Lung (tissue), 12 donors: ENCODE results near the gene OSM. TPM values are rescaled to one million over a fixed set of nuclear protein-coding genes. Genes with fewer than 3 reads are reported as not detected.

Experiments used
- ATAC-seq: fragments of 200-7000 bp; cut with Tn5 transposase; one replicate; pipeline ENCODE4 v1.9.1; 2020; ENCODE audit warnings: moderate number of reproducible peaks; ENCODE audit not compliant: insufficient read depth, low FRiP score
- DNase-seq, 3 donors: peaks; one replicate each; pipeline ENCODE4 v3.0.0-alpha.2; 2013 to 2017
- H3K27ac ChIP-seq, 2 donors: one replicate each; pipeline ENCODE4 v1.5.1; 2013; ENCODE audit warnings: mild to moderate bottlenecking in 2 of 2, moderate library complexity in 2 of 2, control low read depth in 1 of 2, inconsistent platforms in 1 of 2, low read depth in 1 of 2, low read length in 1 of 2
- H3K27me3 ChIP-seq, 3 donors: one replicate each; pipeline ENCODE4 v1.5.1; 2013; ENCODE audit warnings: low read length in 2 of 3; ENCODE audit not compliant: control insufficient read depth in 3 of 3, insufficient read depth in 3 of 3
- H3K36me3 ChIP-seq, 4 donors: one replicate each; pipeline ENCODE4 v1.5.1; 2013; ENCODE audit warnings: low read length in 4 of 4, mild to moderate bottlenecking in 1 of 4, moderate library complexity in 1 of 4; ENCODE audit not compliant: control insufficient read depth in 4 of 4, insufficient read depth in 4 of 4
- H3K4me1 ChIP-seq, 5 donors: one replicate each; pipeline ENCODE4 v1.5.1; 2013; ENCODE audit warnings: low read length in 5 of 5, mild to moderate bottlenecking in 2 of 5, moderate library complexity in 1 of 5; ENCODE audit not compliant: control insufficient read depth in 5 of 5, insufficient read depth in 5 of 5
- H3K4me3 ChIP-seq: one replicate; pipeline ENCODE4 v1.5.1; 2013; ENCODE audit warnings: mild to moderate bottlenecking, control low read depth, moderate library complexity
- H3K9ac ChIP-seq, 2 donors: one replicate each; pipeline ENCODE4 v1.5.1; 2013; ENCODE audit warnings: low read length in 2 of 2, control low read depth in 1 of 2; ENCODE audit not compliant: insufficient read depth in 1 of 2
- H3K9me3 ChIP-seq, 4 donors: one replicate each; pipeline ENCODE4 v1.5.1; 2013; ENCODE audit warnings: low read length in 3 of 4, mild to moderate bottlenecking in 1 of 4, moderate library complexity in 1 of 4; ENCODE audit not compliant: control insufficient read depth in 4 of 4, insufficient read depth in 3 of 4
- WGBS, 2 donors: extraction: QIAGEN DNeasy Blood & Tissue Kit; methylation state at CpG; one replicate each; pipeline ENCODE4 v1.1.7; 2013; 5-methylcytosine and 5-hydroxymethylcytosine counted together
- polyA plus RNA-seq, 2 donors: library from polyadenylated mRNA; stranded (reverse); fragments of 200-250 nt; gene quantifications; one replicate each; pipeline ENCODE4 v1.2.1, GENCODE V29; 2013
- total RNA-seq, 2 donors: library from RNA; depleted of rRNA in 1 of 2; stranded (reverse); fragments of >200 nt in 1 of 2; gene quantifications; one replicate each; pipeline ENCODE4 v1.2.1, GENCODE V29; 2014 to 2021
- TF ChIP-seq, protein P1 (sequence below): IDR thresholded peaks from 2 replicates; pipeline ENCODE4 v1.5.1; 2012; ENCODE audit warnings: mild to moderate bottlenecking; ENCODE audit errors: control extremely low read depth, extremely low read depth
- donor health status: control.
- donor health status: control.
- donor health status: Bipolar disorder and iron deficiency.
- donor health status: healthy.
- donor health status: DM: yes; HTN: yes; CAD: no.

The OSM gene
- total and polyA plus RNA-seq, 4 donors: 0.57 to 33.2 (median 2.5) TPM

DNA sequence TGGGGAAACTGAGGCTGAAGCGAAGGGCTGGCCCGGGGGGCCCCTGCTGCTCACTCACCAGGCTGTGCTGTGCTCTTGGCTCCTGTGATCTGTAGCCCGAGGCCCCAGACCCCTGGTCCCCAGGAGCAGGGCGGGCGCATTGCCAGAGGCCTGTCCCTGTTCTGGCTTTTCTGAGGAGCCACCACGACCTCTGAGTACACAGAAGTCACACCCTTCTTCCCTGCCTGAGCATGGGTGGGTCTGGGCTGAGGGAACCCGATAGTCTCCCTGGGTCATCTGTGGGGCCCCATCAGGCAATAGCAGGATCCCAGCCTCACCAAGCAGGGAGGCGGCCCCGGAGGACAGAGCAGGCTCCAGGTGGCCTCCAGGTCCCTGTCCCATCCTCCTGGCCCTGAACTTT is 17.5 kb upstream of the OSM start:
- H3K4me3 ChIP-seq: no peak overlapping the region
- H3K36me3 ChIP-seq: peaks cover 0 to 17% (median 8%) of the 10 kb centered on the region in 4 donors
- H3K9me3 ChIP-seq: no peaks in the 10 kb centered on the region
- no peak for ATAC-seq
- DNase-seq: no peak
- 86 to 89% methylated on average over 9 of the region's 9 CpGs for WGBS, 2 donors
- TF ChIP-seq, protein P1, sequence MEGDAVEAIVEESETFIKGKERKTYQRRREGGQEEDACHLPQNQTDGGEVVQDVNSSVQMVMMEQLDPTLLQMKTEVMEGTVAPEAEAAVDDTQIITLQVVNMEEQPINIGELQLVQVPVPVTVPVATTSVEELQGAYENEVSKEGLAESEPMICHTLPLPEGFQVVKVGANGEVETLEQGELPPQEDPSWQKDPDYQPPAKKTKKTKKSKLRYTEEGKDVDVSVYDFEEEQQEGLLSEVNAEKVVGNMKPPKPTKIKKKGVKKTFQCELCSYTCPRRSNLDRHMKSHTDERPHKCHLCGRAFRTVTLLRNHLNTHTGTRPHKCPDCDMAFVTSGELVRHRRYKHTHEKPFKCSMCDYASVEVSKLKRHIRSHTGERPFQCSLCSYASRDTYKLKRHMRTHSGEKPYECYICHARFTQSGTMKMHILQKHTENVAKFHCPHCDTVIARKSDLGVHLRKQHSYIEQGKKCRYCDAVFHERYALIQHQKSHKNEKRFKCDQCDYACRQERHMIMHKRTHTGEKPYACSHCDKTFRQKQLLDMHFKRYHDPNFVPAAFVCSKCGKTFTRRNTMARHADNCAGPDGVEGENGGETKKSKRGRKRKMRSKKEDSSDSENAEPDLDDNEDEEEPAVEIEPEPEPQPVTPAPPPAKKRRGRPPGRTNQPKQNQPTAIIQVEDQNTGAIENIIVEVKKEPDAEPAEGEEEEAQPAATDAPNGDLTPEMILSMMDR: no peak
- H3K9ac ChIP-seq: no peak overlapping the region
- no peaks in the 10 kb centered on the region for H3K27me3 ChIP-seq
- H3K27ac ChIP-seq: no peak overlapping the region
- H3K4me1 ChIP-seq: peaks cover 0 to 16% (median 5%) of the 10 kb centered on the region in 5 donors

DNA sequence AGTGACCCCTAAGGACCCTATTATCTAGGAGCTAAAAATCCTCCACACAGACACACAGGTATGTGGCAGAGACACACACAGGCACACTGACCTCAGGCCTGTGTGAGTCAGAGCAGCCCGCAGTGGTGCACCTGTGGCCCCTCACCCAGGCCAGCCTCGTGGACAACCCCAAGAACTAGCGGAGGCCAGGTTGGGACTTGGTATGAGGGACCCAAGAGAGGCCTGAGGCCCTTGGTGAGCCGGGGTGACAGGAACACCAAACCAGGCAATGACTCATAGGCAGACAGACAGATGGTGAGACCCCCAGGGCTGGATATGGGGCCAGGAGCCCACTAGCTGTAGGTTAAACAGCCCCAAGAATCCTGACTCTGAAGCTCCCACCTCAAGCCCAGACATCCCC is 16.7 kb upstream of the OSM start:
- H3K36me3 ChIP-seq: peaks cover 0 to 17% (median 8%) of the 10 kb centered on the region in 4 donors
- no peaks in the 10 kb centered on the region for H3K9me3 ChIP-seq
- WGBS, 2 donors: 81 to 87% methylated on average over 4 of the region's 4 CpGs
- peaks cover 0 to 9% (median 3%) of the 10 kb centered on the region in 5 donors for H3K4me1 ChIP-seq
- H3K27me3 ChIP-seq: no peaks in the 10 kb centered on the region
- DNase-seq: no peak
- no peak overlapping the region for H3K9ac ChIP-seq
- ATAC-seq: no peak
- H3K4me3 ChIP-seq: no peak overlapping the region
- TF ChIP-seq, protein P1: no peak
- H3K27ac ChIP-seq: no peak overlapping the region

DNA sequence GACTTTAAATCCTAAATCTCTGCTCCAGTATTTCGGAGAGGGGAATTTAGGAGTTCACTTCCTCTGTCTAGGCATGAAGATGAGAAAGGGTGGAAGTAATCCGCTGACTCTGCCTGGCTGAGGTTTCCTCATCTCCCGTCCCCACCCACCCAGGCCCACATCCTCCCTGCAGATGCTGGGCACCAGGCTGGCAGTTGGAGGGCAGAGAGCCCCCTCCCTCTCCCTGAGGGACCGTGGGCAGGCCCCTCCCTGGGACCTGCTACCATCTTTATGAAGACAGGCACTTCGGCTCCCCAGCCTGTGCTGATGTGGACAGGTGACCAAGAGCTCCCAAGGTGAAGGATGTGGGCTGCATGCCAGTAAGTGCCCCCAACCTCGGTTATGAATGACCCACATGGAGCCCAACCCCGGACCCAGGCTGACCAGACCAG is 16.0 kb upstream of the OSM start:
- WGBS, 2 donors: 21 to 55% methylated on average over 7 of the region's 7 CpGs
- H3K9ac ChIP-seq: no peak overlapping the region
- H3K36me3 ChIP-seq: peaks cover 0 to 17% (median 8%) of the 10 kb centered on the region in 4 donors
- H3K27ac ChIP-seq: no peak overlapping the region
- no peak for ATAC-seq
- no peaks in the 10 kb centered on the region for H3K9me3 ChIP-seq
- H3K4me3 ChIP-seq: no peak overlapping the region
- H3K4me1 ChIP-seq: peaks cover 0 to 7% (median 0%) of the 10 kb centered on the region in 5 donors
- TF ChIP-seq, protein P1: no peak
- DNase-seq: no peak
- H3K27me3 ChIP-seq: no peaks in the 10 kb centered on the region

DNA sequence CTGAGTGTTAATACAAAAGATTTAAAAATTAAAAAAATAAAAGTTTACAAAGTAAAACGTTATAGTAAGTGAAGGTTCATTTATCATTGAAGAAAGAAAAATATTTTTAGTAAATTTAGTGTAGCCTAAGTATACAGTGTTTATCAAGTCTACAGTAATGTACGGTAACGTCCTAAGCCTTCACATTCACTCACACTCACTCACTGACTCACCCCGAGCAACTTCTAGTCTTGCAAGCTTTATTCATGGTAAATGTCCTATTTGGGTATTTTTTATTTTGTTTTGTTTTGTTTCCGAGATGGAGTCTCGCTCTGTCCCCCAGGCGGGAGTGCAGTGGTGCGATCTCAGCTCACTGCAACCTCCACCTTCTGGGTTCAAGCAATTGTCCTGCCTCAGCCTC is 13.9 kb upstream of the OSM start:
- WGBS, 2 donors: 83 to 90% methylated on average over 8 of the region's 8 CpGs
- Histone ChIP-seq H3K9ac (no peak overlapping the region), H3K27ac (no peak overlapping the region), H3K9me3 (no peaks in the 10 kb centered on the region), H3K4me3 (no peak overlapping the region), H3K27me3 (no peaks in the 10 kb centered on the region), H3K4me1 (peaks cover 0 to 7% (median 0%) of the 10 kb centered on the region in 5 donors), H3K36me3 (peaks cover 0 to 10% (median 4%) of the 10 kb centered on the region in 4 donors)
- DNase-seq (no peak), ATAC-seq (no peak)
- TF ChIP-seq, protein P1: no peak
